HEK293 (cell line): ENCODE measurements around the gene KATNB1.

Experiments
- CTCF ChIA-PET: fragments of 350-600 bp; formaldehyde crosslinking; extraction: SDS; loops from one replicate; lab custom pipeline; 2021; ENCODE audit warnings: antibody characterized with exemption; lab: Yijun Ruan, JAX
- POLR2A ChIA-PET: fragments of 300-600 bp; formaldehyde crosslinking; extraction: SDS; loops from one replicate; lab custom pipeline; 2020; ENCODE audit warnings: antibody characterized with exemption, inconsistent platforms; lab: Yijun Ruan, JAX
- H3K27ac ChIP-seq: fragments of 200-500 bp; sonication (Bioruptor generic); 2 replicates; pipeline ENCODE4 v1.5.1; 2014; ENCODE audit warnings: low read depth, low read length, control low read depth, inconsistent platforms; ENCODE audit errors: extremely low read depth
- H3K36me3 ChIP-seq, 2 experiments: fragments of 200-500 bp in 1 of 2; sonication (Bioruptor generic) in 1 of 2; 1 replicate in 1 of 2; 2 replicates in 1 of 2; pipeline ENCODE4 v1.5.1; 2014 to 2017; ENCODE audit warnings: inconsistent platforms in 2 of 2, low read length in 2 of 2; ENCODE audit not compliant: control insufficient read depth in 2 of 2, insufficient read depth in 1 of 2
- H3K4me1 ChIP-seq: fragments of 200-500 bp; sonication (Bioruptor generic); 2 replicates; pipeline ENCODE4 v1.5.1; 2014; ENCODE audit warnings: mild to moderate bottlenecking, low read length, inconsistent platforms; ENCODE audit not compliant: control insufficient read depth, insufficient read depth
- H3K4me3 ChIP-seq: 2 replicates; pipeline ENCODE4 v1.5.1; 2011; ENCODE audit warnings: low read depth, mild to moderate bottlenecking, control low read depth, low read length, moderate library complexity
- H3K9me3 ChIP-seq: fragments of 200-500 bp; sonication (Bioruptor generic); 2 replicates; pipeline ENCODE4 v1.5.1; 2014; ENCODE audit warnings: low read depth, low read length, inconsistent platforms; ENCODE audit not compliant: control insufficient read depth, insufficient read depth
- EGR2 ChIP-seq: fragments of 450-650 bp; formaldehyde crosslinking; IDR thresholded peaks from 2 replicates; pipeline ENCODE4 v1.5.1; 2016; ENCODE audit warnings: low read depth, missing biosample characterization, missing genetic modification characterization
- HOXC10 ChIP-seq: sonication (generic); formaldehyde crosslinking; IDR thresholded peaks from 2 replicates; pipeline ENCODE4 v1.8.1; 2023; ENCODE audit warnings: mild to moderate bottlenecking, missing genetic modification reagents
- KLF1 ChIP-seq: fragments of 450-650 bp; formaldehyde crosslinking; IDR thresholded peaks from 2 replicates; pipeline ENCODE4 v1.5.1; 2016; ENCODE audit warnings: missing biosample characterization, missing genetic modification characterization
- KLF9 ChIP-seq: fragments of 450-650 bp; formaldehyde crosslinking; IDR thresholded peaks from 2 replicates; pipeline ENCODE4 v1.5.1; 2016; ENCODE audit warnings: missing biosample characterization, missing genetic modification characterization, low read depth
- ZFHX2 ChIP-seq: fragments of 450-650 bp; formaldehyde crosslinking; conservative IDR thresholded peaks from 2 replicates; pipeline ENCODE4 v1.5.1; 2016; ENCODE audit warnings: missing biosample characterization, missing genetic modification characterization
- ZNF202 ChIP-seq: fragments of 450-650 bp; formaldehyde crosslinking; IDR thresholded peaks from 2 replicates; pipeline ENCODE4 v1.5.1; 2016; ENCODE audit warnings: missing biosample characterization, missing genetic modification characterization, borderline replicate concordance
- ZNF248 ChIP-seq: fragments of 450-650 bp; formaldehyde crosslinking; IDR thresholded peaks from 2 replicates; pipeline ENCODE4 v1.5.1; 2017; ENCODE audit warnings: missing biosample characterization, missing genetic modification characterization
- ZNF302 ChIP-seq: fragments of 450-650 bp; formaldehyde crosslinking; IDR thresholded peaks from 2 replicates; pipeline ENCODE4 v1.5.1; 2016; ENCODE audit warnings: missing biosample characterization, missing genetic modification characterization, low read depth
- ZNF366 ChIP-seq: fragments of 450-650 bp; formaldehyde crosslinking; conservative IDR thresholded peaks from 2 replicates; pipeline ENCODE4 v1.5.1; 2016; ENCODE audit warnings: missing biosample characterization, missing genetic modification characterization
- ZNF48 ChIP-seq: fragments of 450-650 bp; formaldehyde crosslinking; IDR thresholded peaks from 2 replicates; pipeline ENCODE4 v1.5.1; 2016; ENCODE audit warnings: missing biosample characterization, missing genetic modification characterization
- ZNF510 ChIP-seq: fragments of 450-650 bp; formaldehyde crosslinking; IDR thresholded peaks from 2 replicates; pipeline ENCODE4 v1.5.1; 2018; ENCODE audit warnings: mild to moderate bottlenecking, missing genetic modification characterization, missing biosample characterization; ENCODE audit not compliant: insufficient replicate concordance
- ZNF561 ChIP-seq: fragments of 450-650 bp; IDR thresholded peaks from 2 replicates; pipeline ENCODE4 v1.5.1; 2018; ENCODE audit warnings: missing biosample characterization, missing genetic modification characterization, borderline replicate concordance
- ZNF677 ChIP-seq: fragments of 450-650 bp; IDR thresholded peaks from 2 replicates; pipeline ENCODE4 v1.5.0; 2018; ENCODE audit warnings: missing biosample characterization, mild to moderate bottlenecking, missing genetic modification characterization, moderate library complexity
- ZNF707 ChIP-seq: fragments of 450-650 bp; formaldehyde crosslinking; IDR thresholded peaks from 2 replicates; pipeline ENCODE4 v1.5.1; 2016; ENCODE audit warnings: missing biosample characterization, missing genetic modification characterization
- ZSCAN16 ChIP-seq: fragments of 450-650 bp; formaldehyde crosslinking; IDR thresholded peaks from 2 replicates; pipeline ENCODE4 v1.5.1; 2016; ENCODE audit warnings: missing biosample characterization, missing genetic modification characterization
- TF ChIP-seq, protein P1 (sequence below): fragments of 450-650 bp; formaldehyde crosslinking; IDR thresholded peaks from 2 replicates; pipeline ENCODE4 v1.5.1; 2016; ENCODE audit warnings: missing biosample characterization, missing genetic modification characterization, borderline replicate concordance
- TF ChIP-seq, protein P2 (sequence below): fragments of 450-650 bp; formaldehyde crosslinking; IDR thresholded peaks from 2 replicates; pipeline ENCODE4 v1.5.1; 2017; ENCODE audit warnings: missing biosample characterization, missing genetic modification characterization
- TF ChIP-seq, protein P3 (sequence below): fragments of 450-650 bp; formaldehyde crosslinking; IDR thresholded peaks from 2 replicates; pipeline ENCODE4 v1.5.1; 2016; ENCODE audit warnings: missing biosample characterization, missing genetic modification characterization
- TF ChIP-seq, protein P4 (sequence below): fragments of 450-650 bp; formaldehyde crosslinking; IDR thresholded peaks from 2 replicates; pipeline ENCODE4 v1.5.1; 2016; ENCODE audit warnings: missing biosample characterization, missing genetic modification characterization

The KATNB1 gene

DNA sequence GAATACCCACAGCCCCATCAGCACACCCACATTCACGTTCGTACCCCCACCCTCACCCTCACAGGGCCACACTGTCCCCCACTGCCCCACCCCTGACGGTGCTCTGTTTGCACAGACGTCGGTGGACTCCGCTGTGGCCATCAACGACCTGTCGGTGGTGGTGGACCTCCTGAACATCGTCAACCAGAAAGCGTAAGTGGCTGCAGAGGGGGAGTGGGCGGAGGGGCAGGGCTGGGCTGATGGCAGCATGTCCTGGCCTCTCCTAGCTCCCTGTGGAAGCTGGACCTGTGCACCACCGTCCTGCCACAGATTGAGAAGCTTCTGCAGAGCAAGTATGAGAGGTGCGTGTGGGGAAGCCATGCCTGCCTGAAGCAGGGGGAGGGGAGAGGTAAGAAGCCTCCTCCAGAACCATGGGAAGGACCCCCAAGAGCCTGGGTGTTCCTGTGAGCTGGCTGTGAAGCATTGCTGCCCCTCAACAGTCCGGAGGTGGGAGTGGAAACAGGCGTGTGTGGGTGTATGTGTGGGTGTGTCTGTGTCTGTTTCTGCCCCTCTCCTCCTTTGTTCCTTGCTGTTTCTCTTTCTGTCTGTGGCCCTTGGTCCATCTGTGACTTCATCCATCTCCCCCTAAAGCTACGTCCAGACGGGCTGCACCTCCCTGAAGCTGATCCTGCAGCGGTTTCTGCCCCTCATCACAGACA is 20.3 kb downstream of the KATNB1 start (continued):
- TF ChIP-seq, protein P1, sequence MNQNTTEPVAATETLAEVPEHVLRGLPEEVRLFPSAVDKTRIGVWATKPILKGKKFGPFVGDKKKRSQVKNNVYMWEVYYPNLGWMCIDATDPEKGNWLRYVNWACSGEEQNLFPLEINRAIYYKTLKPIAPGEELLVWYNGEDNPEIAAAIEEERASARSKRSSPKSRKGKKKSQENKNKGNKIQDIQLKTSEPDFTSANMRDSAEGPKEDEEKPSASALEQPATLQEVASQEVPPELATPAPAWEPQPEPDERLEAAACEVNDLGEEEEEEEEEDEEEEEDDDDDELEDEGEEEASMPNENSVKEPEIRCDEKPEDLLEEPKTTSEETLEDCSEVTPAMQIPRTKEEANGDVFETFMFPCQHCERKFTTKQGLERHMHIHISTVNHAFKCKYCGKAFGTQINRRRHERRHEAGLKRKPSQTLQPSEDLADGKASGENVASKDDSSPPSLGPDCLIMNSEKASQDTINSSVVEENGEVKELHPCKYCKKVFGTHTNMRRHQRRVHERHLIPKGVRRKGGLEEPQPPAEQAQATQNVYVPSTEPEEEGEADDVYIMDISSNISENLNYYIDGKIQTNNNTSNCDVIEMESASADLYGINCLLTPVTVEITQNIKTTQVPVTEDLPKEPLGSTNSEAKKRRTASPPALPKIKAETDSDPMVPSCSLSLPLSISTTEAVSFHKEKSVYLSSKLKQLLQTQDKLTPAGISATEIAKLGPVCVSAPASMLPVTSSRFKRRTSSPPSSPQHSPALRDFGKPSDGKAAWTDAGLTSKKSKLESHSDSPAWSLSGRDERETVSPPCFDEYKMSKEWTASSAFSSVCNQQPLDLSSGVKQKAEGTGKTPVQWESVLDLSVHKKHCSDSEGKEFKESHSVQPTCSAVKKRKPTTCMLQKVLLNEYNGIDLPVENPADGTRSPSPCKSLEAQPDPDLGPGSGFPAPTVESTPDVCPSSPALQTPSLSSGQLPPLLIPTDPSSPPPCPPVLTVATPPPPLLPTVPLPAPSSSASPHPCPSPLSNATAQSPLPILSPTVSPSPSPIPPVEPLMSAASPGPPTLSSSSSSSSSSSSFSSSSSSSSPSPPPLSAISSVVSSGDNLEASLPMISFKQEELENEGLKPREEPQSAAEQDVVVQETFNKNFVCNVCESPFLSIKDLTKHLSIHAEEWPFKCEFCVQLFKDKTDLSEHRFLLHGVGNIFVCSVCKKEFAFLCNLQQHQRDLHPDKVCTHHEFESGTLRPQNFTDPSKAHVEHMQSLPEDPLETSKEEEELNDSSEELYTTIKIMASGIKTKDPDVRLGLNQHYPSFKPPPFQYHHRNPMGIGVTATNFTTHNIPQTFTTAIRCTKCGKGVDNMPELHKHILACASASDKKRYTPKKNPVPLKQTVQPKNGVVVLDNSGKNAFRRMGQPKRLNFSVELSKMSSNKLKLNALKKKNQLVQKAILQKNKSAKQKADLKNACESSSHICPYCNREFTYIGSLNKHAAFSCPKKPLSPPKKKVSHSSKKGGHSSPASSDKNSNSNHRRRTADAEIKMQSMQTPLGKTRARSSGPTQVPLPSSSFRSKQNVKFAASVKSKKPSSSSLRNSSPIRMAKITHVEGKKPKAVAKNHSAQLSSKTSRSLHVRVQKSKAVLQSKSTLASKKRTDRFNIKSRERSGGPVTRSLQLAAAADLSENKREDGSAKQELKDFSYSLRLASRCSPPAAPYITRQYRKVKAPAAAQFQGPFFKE (tag by site-specific recombination), result no peak
- TF ChIP-seq HOXC10, result no peak
- peak; percentile 87 for TF ChIP-seq ZFHX2 (tag by site-specific recombination)
- TF ChIP-seq, protein P2, sequence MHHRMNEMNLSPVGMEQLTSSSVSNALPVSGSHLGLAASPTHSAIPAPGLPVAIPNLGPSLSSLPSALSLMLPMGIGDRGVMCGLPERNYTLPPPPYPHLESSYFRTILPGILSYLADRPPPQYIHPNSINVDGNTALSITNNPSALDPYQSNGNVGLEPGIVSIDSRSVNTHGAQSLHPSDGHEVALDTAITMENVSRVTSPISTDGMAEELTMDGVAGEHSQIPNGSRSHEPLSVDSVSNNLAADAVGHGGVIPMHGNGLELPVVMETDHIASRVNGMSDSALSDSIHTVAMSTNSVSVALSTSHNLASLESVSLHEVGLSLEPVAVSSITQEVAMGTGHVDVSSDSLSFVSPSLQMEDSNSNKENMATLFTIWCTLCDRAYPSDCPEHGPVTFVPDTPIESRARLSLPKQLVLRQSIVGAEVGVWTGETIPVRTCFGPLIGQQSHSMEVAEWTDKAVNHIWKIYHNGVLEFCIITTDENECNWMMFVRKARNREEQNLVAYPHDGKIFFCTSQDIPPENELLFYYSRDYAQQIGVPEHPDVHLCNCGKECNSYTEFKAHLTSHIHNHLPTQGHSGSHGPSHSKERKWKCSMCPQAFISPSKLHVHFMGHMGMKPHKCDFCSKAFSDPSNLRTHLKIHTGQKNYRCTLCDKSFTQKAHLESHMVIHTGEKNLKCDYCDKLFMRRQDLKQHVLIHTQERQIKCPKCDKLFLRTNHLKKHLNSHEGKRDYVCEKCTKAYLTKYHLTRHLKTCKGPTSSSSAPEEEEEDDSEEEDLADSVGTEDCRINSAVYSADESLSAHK (tag by site-specific recombination), result 0 out of 2 replicates have a peak, but pooled peaks have one; percentile 26
- TF ChIP-seq KLF9 (tag by site-specific recombination), result peak; percentile 62
- TF ChIP-seq KLF1 (tag by site-specific recombination), result peak; percentile 82; the same call in 1 of the 2 replicates
- peak; percentile 94 for TF ChIP-seq EGR2 (tag by site-specific recombination)
- TF ChIP-seq, protein P3, sequence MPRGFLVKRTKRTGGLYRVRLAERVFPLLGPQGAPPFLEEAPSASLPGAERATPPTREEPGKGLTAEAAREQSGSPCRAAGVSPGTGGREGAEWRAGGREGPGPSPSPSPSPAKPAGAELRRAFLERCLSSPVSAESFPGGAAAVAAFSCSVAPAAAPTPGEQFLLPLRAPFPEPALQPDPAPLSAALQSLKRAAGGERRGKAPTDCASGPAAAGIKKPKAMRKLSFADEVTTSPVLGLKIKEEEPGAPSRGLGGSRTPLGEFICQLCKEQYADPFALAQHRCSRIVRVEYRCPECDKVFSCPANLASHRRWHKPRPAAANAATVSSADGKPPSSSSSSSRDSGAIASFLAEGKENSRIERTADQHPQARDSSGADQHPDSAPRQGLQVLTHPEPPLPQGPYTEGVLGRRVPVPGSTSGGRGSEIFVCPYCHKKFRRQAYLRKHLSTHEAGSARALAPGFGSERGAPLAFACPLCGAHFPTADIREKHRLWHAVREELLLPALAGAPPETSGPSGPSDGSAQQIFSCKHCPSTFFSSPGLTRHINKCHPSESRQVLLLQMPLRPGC (tag by site-specific recombination), result no peak

DNA sequence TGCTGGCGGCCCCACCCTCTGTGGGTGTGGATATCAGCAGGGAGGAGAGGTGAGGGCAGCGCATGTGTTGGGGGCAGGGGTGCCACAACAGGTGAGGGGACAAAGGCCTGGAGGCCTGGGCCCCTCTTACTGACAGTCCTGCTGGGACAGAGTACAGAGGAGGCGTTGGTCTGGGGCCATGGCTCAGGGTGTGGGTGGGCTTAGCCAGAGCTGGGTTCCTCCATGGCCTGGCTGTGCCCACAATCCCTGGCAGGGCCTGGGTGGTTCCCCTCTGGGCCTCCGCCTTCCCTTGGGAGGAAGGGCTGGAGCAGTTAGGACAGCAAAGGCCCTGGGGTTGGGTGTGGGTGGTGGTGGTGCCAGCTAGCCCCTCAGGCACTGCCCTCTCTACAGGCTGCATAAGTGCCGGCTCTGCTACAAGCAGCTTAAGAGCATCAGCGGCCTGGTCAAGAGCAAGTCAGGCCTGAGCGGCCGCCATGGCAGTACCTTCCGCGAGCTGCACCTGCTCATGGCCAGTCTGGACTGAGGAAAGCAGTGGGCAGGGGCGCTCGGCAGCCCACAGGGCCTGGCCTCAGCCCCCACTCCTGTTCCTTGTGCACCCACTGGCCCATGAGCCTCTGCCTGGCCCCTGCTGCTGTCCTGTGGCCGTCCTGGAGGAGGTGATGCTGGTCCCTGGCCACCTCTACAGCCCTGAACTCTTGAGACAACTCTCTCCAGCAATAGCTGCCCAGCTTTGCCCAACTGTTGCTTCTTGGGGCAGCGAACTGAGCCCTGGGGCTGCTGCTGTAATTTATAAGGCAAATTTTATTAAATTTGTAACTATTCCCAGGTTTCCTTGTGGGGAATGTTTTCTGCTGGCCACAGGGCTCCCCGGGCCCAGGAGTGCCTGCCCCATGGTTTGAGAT is 21.1 kb downstream of the KATNB1 start:
- POLR2A ChIA-PET, result no interaction called here
- CTCF ChIA-PET, result interaction anchor here (0.6 to 3.3 kb wide), 24 partner anchors 9 to 365 kb away, joined by 3 to 20 read pairs (median 3); no protein-coding TSS in a partner anchor
- Histone ChIP-seq H3K4me1 (no peaks in the 10 kb centered on the region), H3K4me3 (no peak overlapping the region), H3K9me3 (no peaks in the 10 kb centered on the region), H3K36me3 (peaks cover 0 to 83% of the 10 kb centered on the region in 2 experiments; a peak in 1 of 3 replicates), H3K27ac (no peak overlapping the region)
- TF ChIP-seq ZNF48 (tag by site-specific recombination) (no peak), ZNF677 (tag by site-specific recombination) (no peak), ZNF510 (no peak), ZNF248 (tag by site-specific recombination) (no peak), ZSCAN16 (tag by site-specific recombination) (no peak), EGR2 (tag by site-specific recombination) (0 out of 2 replicates have a peak, but pooled peaks have one; percentile 1), ZNF707 (tag by site-specific recombination) (no peak), ZNF561 (tag by site-specific recombination) (no peak), ZNF302 (tag by site-specific recombination) (no peak), ZNF202 (tag by site-specific recombination) (no peak), KLF1 (tag by site-specific recombination) (peak; percentile 66), ZNF366 (no peak)
- TF ChIP-seq, protein P4, sequence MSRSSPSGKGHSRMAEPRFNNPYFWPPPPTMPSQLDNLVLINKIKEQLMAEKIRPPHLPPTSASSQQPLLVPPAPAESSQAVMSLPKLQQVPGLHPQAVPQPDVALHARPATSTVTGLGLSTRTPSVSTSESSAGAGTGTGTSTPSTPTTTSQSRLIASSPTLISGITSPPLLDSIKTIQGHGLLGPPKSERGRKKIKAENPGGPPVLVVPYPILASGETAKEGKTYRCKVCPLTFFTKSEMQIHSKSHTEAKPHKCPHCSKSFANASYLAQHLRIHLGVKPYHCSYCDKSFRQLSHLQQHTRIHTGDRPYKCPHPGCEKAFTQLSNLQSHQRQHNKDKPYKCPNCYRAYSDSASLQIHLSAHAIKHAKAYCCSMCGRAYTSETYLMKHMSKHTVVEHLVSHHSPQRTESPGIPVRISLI (tag by site-specific recombination), result no peak
